Activated CD8-positive, alpha-beta memory T cell treated with anti-CD3 and anti-CD28 coated beads, Interleukin-2, amount 50 U/mL, for 4 hours (primary cell): ENCODE results near the gene DNM3.

Experiments
- DNase-seq: peaks from one replicate; pipeline ENCODE4 v3.0.0-alpha.2; 2020

DNM3 gene

DNA sequence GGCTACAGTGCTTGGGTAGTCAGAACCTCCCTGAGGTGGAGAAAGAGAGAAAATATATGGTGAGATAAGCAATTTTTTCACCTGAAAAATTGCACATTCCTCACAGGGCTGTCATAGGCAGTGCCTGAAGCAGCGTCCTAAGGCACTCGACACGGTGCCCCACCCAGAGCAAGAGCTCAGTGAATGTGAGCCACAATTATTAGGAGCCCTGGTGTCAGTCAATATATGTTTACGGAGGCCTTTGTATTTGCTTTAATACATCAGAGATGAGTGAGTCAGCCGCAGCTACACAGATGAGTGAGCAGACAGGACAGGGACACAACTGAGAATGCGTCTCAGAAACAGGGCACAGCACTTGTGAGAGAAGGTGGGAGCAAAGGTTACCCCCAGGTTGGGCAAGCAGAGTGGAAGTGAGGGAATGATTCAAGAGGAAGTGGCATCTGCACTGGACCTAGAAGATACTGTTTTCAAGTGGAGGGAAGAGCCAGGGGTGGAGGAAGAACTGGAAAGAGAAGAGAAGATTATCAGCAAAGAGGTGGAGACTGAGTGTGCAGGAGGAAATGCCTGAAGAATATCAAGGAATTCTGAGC is 607.8 kb downstream of the DNM3 start:
- DNase-seq, result no peak

DNA sequence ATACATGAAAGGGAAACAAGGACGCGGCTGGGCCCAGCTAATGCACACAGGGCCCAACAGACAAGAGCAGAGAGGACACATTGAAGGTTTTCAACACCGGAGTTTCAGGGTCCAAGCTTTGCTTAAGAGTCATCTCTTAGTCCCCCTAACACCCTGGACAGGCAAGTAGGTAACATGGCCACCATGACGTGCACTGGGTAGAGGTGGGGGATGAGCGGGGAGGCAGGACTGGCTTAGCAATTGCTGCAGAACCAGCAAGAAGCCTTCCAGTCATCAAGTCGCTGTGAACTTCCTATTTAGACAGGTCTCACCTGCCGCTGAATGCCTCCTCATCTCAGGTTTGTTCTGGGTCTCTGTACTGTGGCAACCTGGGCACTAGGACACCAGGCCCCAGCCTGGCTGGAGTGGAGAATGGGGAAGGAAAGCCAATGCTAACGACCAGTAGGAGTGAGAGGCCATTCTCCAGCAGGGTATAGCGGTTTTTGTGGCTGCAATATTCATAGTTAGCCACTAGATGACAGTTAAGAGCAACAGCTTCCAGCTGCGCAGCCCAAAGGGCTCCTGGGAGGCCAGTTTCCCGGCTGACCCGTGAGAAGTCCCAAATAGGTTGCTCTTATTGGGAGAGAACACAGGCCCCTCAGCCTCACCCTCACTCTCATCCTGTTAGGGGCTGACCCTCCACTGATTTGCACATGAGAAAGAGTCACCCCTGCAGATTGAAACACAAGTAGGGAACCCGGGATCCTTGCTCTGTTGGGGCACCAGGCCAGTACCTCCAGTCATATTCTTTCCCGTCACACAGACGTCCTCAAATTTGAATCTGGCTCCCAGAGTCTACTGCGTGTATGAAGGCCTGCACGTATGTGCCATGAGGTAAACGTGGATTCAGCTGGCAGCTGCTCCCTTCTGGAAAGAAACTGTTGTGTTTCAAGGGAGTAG is 608.6 kb downstream of the DNM3 start:
- no peak for DNase-seq

- DNase-seq, result no peak
Measured at GRCh38 chr1:172450524-172450885, 609.2 kb downstream of the DNM3 start.

DNA sequence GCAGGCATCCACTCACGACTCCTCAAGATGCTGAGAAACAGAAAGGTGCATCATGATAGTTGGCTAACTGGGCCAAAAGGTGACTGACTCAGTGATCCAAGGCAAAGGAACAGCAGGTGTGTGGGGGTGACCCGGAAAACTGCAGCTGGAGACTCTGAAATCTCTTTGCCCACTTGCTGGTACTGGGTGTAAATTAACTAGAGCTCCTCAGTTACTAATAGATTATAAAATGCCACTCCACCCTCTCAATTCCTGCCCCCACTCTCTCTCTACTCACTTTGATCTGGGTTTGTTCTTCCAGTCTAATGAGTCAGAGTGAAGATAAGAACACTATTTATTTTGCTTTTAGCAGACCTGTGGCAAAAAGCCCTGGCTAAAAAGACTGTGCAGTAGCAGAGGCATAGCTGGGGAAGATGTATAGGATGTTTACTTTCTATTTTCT is 609.7 kb downstream of the DNM3 start:
- no peak for DNase-seq

GRCh38 chr1:172452536-172453152 is 611.3 kb downstream of the DNM3 start:
- DNase-seq, result no peak

GRCh38 chr1:172453153-172453545 is 611.9 kb downstream of the DNM3 start:
- DNase-seq, result no peak

DNA sequence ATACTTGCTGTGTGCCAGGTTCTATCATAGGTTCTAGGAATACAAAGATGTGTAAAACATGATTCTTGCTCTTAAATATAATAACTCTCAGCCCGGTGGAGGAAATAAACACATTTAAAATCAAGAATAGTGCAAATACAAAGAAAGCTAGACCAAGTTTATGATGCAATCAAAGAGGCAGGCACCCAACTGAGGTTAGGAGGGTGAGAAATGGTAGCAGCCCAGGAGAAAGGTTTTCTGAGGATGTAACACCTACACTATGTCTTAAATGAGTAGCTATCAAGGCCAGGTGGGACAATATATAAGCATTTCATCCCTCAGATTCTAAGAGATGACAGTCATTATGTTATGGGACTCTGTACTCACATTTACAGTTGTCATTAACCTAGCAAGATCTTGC is 612.3 kb downstream of the DNM3 start:
- no peak for DNase-seq

- DNase-seq, result no peak
Measured at GRCh38 chr1:172455451-172455850, 614.2 kb downstream of the DNM3 start.

DNA sequence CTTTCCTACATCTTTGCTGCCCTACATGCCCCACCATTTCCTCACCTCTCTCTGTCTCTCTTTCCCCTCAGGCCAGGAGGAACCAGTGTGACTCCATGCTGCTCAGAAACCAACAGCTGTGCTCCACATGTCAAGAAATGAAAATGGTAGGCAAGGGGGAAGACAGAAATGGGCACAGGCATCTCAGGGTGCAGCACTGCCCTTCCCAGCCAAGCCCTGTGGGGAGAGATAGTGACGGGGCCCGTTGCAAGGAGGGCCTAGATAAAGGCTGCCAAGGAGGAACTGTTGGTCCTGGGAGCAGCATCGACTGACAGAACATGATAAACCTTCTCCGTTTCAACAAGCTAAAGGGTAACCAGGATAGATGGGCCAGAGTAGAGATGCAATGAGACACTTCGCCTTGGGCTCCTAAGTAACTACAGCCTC is 615.1 kb downstream of the DNM3 start:
- no peak for DNase-seq

DNA sequence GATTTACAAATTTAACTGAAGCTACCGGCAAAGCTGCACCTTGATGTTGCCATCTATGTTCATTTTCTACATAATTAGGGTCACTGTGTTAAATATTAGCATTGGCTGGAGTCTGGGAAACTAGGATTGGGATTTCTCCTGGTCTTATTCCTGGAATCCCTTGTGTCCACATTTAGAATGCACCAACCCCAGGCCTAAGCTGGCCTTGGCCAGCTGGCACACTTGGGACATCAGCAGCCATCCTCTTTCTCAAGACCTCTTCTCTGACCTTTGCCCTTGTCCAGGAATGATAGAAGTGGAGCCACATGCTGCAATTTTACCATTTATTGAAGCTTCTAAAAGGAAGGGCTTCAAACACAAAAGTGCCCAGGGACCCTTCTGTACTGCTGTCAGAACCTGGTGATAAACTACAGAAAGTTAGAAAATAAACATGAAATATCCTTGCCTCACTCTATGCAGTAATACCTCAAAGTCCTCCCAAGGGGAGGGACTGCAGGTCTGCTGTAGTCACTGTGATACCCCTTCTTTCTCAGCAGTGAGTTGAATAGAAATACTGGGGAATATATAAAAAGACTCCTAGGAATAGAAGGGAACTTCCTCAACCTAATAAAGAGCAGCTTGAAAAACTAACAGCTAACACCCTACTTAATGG is 616.3 kb downstream of the DNM3 start:
- DNase-seq, result no peak

DNA sequence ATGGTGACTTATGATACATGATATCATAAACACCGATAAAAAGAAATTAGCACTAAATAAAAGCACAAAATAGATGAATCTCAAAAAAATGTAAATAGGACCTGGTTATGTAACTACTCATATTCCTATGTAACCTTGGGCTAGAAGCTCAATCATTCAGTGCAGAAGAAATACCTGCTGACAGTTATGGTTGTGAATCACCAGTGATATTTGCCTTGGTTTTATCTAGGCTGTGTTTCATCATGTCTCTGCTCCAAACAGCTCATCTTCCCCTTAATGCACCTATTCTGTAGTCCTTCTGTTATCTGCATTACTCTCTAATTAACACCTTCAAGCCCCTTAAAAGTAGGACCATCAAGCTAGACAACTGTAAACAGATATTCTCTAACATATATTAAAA is 618.9 kb downstream of the DNM3 start:
- DNase-seq, result no peak

DNA sequence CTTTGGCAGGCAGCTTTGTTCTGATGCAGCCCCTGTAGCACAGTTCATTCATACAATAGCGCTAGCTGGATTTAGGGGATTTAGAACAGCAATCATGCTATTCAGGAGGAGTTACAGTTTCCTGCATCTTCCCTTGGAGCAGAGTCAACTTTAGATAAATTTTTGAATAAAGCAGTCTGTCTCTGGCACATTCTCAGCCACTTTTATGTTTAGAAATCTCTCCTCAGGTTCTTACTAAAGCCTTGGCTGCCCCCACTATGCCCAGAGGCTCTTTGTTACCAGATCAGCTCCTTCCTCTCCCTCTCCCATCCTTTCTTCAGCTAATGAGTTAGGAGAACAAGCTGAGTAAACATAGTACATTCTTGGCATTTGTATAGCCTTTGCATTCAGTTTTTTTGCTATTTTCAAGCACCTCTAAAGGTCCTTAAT is 619.6 kb downstream of the DNM3 start:
- no peak for DNase-seq
